CD4-positive, alpha-beta T cell (primary cell): ENCODE data around the gene SAMD8. TPM values are rescaled to one million over a fixed set of nuclear protein-coding genes. Genes with fewer than 3 reads are reported as not detected.
"Not testable (repeated sequence)": the region's sequence is repeated elsewhere in the genome, so short reads cannot be mapped to it uniquely, and the experiment has no call there.

Experiments
- ATAC-seq: fragments of 200-7000 bp; cut with Tn5 transposase; one replicate; pipeline ENCODE4 v1.10.0; 2022; ENCODE audit warnings: mild to moderate bottlenecking; ENCODE audit not compliant: poor library complexity
- CTCF ChIA-PET: fragments of 350-600 bp; sonication (Branson Sonifier 250); formaldehyde crosslinking; loops from one replicate; lab custom pipeline; 2021; ENCODE audit warnings: antibody characterized with exemption, inconsistent platforms; lab: Charles Lee
- POLR2A ChIA-PET: fragments of 350-600 bp; sonication (Branson Sonifier 250); formaldehyde crosslinking; loops from one replicate; lab custom pipeline; 2021; ENCODE audit warnings: antibody characterized with exemption, inconsistent platforms; lab: Charles Lee
- DNase-seq, 14 experiments: peaks; one replicate each; pipeline ENCODE4 v3.0.0-alpha.2; 2013 to 2020; ENCODE audit warnings: mixed read lengths in 2 of 14
- H3K27ac ChIP-seq, 2 donors: one replicate each; pipeline versions ENCODE4 v1.5.1 to v1.7.0; 2013; ENCODE audit warnings: low read length in 2 of 2, low read depth in 1 of 2, mild to moderate bottlenecking in 1 of 2
- H3K27me3 ChIP-seq, 2 experiments: 1 replicate in 1 of 2; 2 replicates in 1 of 2; pipeline versions ENCODE4 v1.6.1 to v1.7.0; 2013; ENCODE audit warnings: low read length in 2 of 2, control low read depth in 1 of 2, mild to moderate bottlenecking in 1 of 2, moderate library complexity in 1 of 2; ENCODE audit not compliant: insufficient read depth in 2 of 2, control insufficient read depth in 1 of 2
- H3K36me3 ChIP-seq: one replicate; pipeline ENCODE4 v1.6.1; 2013; ENCODE audit warnings: low read length, control low read depth; ENCODE audit not compliant: insufficient read depth
- H3K4me1 ChIP-seq: one replicate; pipeline ENCODE4 v1.6.1; 2013; ENCODE audit warnings: low read length, control low read depth; ENCODE audit not compliant: insufficient read depth
- H3K4me3 ChIP-seq: one replicate; pipeline ENCODE4 v1.5.1; 2013; ENCODE audit warnings: mild to moderate bottlenecking, low read length, moderate library complexity
- H3K9me3 ChIP-seq, 2 experiments: 1 replicate in 1 of 2; 2 replicates in 1 of 2; pipeline versions ENCODE4 v1.6.1 to v1.7.0; 2013; ENCODE audit warnings: low read length in 2 of 2, mild to moderate bottlenecking in 2 of 2, control low read depth in 1 of 2, moderate library complexity in 1 of 2; ENCODE audit not compliant: control insufficient read depth in 1 of 2, insufficient read depth in 1 of 2
- H3K27ac Mint-ChIP-seq: one replicate; pipeline ENCODE4 v1.8.0; 2020; ENCODE audit warnings: mixed read lengths
- H3K27me3 Mint-ChIP-seq: one replicate; pipeline ENCODE4 v1.8.0; 2021; ENCODE audit warnings: mixed read lengths
- H3K36me3 Mint-ChIP-seq: one replicate; pipeline ENCODE4 v1.8.0; 2021; ENCODE audit warnings: low read depth, mixed read lengths
- H3K4me1 Mint-ChIP-seq: one replicate; pipeline ENCODE4 v1.8.0; 2021; ENCODE audit warnings: low read depth, mixed read lengths
- H3K4me3 Mint-ChIP-seq: one replicate; pipeline ENCODE4 v1.8.0; 2020; ENCODE audit warnings: mild to moderate bottlenecking, mixed read lengths
- H3K9me3 Mint-ChIP-seq: one replicate; pipeline ENCODE4 v1.8.0; 2020; ENCODE audit warnings: mixed read lengths
- intact Hi-C, 2 experiments: fragments of 100-400 bp; cut with DNase I in 1 of 2; cut with micrococcal nuclease in 1 of 2; formaldehyde crosslinking; loops; one replicate each; pipeline versions ENCODE4 v1.15.1 to v1.9.0; 2023 to 2025; cut with DNase I, micrococcal nuclease
- total RNA-seq, 174 experiments: library from RNA in 2 of 174; stranded (reverse) in 2 of 174; gene quantifications; one replicate each; pipeline ENCODE4 v1.2.3 and lab custom pipeline; 2021 to 2026
- TF ChIP-seq, protein P1 (sequence below): fragments of 200-600 bp; IDR thresholded peaks from one replicate; pipeline ENCODE4 v1.8.0; 2022; ENCODE audit warnings: antibody characterized with exemption, mild to moderate bottlenecking

Gene SAMD8
- total RNA-seq, 2 experiments from 2014 or later: 34.1 to 37.4 TPM

- Mint-ChIP-seq H3K27me3 (no peaks in the 10 kb centered on the region), H3K9me3 (no peaks in the 10 kb centered on the region), H3K36me3 (peaks cover 14% of the 10 kb centered on the region), H3K27ac (peak overlapping the region; percentile 90), H3K4me3 (peak overlapping the region; percentile 88), H3K4me1 (peaks cover 63% of the 10 kb centered on the region)
- Histone ChIP-seq H3K4me1 (peaks cover 26% of the 10 kb centered on the region), H3K36me3 (no peaks in the 10 kb centered on the region), H3K27me3 (no peaks in the 10 kb centered on the region), H3K27ac (peak overlapping the region; percentile 92 to 95), H3K4me3 (peak overlapping the region; percentile 97), H3K9me3 (no peaks in the 10 kb centered on the region)
- POLR2A ChIA-PET: interaction anchor here (0.6 to 3.2 kb wide), 17 partner anchors 9 to 961 kb away, joined by 3 to 49 read pairs (median 4); partner anchors contain the start of genes ADK, AP3M1, KAT6B and VDAC2
- CTCF ChIA-PET: interaction anchor here (1.7 kb wide), 1 partner anchor 124 kb away, joined by 6 read pairs; the partner anchor contains the start of gene COMTD1
- ATAC-seq (peak; percentile 45), DNase-seq (peak in 10 of 14 experiments; percentile 6 to 80 (median 24))
- intact Hi-C loops: loop anchor here (1.0 to 10.0 kb wide), 8 partner anchors 75 to 1945 kb away; partner anchors contain the start of genes ADK (in 1 of the 2), AP3M1 (in 1 of the 2), ECD (in 1 of the 2) and FAM149B1 (in 1 of the 2)
- TF ChIP-seq, protein P1, sequence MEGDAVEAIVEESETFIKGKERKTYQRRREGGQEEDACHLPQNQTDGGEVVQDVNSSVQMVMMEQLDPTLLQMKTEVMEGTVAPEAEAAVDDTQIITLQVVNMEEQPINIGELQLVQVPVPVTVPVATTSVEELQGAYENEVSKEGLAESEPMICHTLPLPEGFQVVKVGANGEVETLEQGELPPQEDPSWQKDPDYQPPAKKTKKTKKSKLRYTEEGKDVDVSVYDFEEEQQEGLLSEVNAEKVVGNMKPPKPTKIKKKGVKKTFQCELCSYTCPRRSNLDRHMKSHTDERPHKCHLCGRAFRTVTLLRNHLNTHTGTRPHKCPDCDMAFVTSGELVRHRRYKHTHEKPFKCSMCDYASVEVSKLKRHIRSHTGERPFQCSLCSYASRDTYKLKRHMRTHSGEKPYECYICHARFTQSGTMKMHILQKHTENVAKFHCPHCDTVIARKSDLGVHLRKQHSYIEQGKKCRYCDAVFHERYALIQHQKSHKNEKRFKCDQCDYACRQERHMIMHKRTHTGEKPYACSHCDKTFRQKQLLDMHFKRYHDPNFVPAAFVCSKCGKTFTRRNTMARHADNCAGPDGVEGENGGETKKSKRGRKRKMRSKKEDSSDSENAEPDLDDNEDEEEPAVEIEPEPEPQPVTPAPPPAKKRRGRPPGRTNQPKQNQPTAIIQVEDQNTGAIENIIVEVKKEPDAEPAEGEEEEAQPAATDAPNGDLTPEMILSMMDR: no peak
These were observed 637 bp downstream of the SAMD8 start for GRCh38 chr10:75111907-75112679.

DNA sequence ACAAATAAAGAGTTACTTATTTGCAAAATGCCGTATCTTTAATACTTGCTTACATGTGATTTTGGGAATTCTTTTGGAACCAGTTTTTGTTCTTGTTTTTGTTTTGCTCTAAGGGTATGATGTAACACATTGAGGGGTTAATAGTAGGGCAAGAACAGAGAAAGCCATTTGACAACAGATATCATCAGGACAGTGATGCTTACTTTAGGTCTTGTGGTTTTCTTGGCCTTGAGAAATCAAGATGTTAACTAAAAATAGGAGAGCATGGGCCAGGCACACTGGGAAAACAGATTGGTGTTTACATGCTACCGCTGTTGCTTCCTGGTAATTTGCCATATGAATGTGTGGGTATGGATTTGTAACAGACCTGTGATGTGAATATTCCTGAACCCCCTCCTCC, 3.7 kb downstream of the SAMD8 start:
- TF ChIP-seq, protein P1: no peak
- Histone ChIP-seq H3K27ac (no peak overlapping the region), H3K27me3 (no peaks in the 10 kb centered on the region), H3K36me3 (no peaks in the 10 kb centered on the region), H3K4me1 (peaks cover 20% of the 10 kb centered on the region), H3K4me3 (no peak overlapping the region), H3K9me3 (no peaks in the 10 kb centered on the region)
- ChIA-PET CTCF (interaction anchor here (0.7 to 1.8 kb wide), 3 partner anchors 73 to 816 kb away, joined by 3 to 6 read pairs (median 3); partner anchors contain the start of gene COMTD1), POLR2A (no interaction called here)
- Mint-ChIP-seq H3K4me1 (peaks cover 66% of the 10 kb centered on the region), H3K27me3 (no peaks in the 10 kb centered on the region), H3K4me3 (no peak overlapping the region), H3K9me3 (no peaks in the 10 kb centered on the region), H3K36me3 (peaks cover 14% of the 10 kb centered on the region), H3K27ac (peak overlapping the region; percentile 90)
- intact Hi-C loops: loop anchor here in 1 of 2 experiments (10.0 kb wide), 1 partner anchor 1370 kb away; the partner anchor contains the start of gene SEC24C
- DNase-seq (no peak), ATAC-seq (no peak)

DNA sequence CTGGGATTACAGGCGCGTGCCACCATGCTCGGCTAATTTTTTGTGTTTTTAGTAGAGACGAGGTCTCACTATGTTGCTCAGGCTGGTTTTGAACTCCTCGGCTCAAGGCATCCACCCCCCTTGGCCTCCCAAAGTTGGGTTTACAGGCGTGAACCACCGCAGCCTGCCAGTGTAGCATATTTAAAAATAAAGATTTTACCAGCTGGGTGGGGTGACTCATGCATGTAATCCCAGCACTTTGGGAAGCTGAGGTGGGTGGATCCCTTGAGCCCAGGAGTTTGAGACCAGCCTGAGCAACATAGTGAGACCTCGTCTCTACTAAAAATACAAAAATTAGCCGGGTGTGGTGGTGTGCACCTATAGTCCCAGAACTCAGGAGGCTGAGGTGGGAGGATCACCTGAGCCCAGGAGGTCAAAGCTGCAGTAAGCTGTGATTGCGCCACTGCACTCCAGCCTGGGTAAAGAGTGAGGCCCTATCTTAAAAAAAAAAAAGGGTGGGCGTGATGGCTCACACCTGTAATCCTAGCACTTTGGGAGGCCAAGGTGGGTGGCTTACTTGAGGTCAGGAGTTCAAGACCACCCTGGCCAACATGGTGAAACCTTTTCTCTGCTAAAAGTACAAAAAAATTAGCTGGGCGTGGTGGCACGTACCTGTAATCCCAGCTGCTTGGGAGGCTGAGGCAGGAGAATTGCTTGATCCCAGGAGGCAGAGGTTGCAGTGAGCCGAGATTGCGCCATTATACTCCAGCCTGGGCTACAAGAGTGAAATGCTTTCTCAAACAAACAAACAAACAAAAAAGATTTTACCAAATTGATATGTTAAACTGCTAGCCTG, 5.7 kb downstream of the SAMD8 start:
- H3K27me3 Mint-ChIP-seq, POLR2A ChIA-PET, H3K36me3 ChIP-seq, H3K4me3 Mint-ChIP-seq, H3K4me3 ChIP-seq, H3K27ac ChIP-seq, H3K4me1 ChIP-seq, DNase-seq, H3K36me3 Mint-ChIP-seq, H3K27ac Mint-ChIP-seq, H3K9me3 Mint-ChIP-seq, H3K27me3 ChIP-seq, H3K9me3 ChIP-seq, ATAC-seq: not testable (repeated sequence)
- intact Hi-C loops: loop anchor here in 1 of 2 experiments (10.0 kb wide), 1 partner anchor 1372 kb away; the partner anchor contains the start of gene SEC24C
- peaks cover 58% of the 10 kb centered on the region for H3K4me1 Mint-ChIP-seq
- CTCF ChIA-PET: interaction anchor here (1.0 kb wide), 1 partner anchor 119 kb away, joined by 3 read pairs; the partner anchor contains the start of gene COMTD1
